Middle frontal gyrus (tissue), 1 donor: ENCODE data around the gene CROCC2.

Experiments used
- DNase-seq: peaks from one replicate; pipeline ENCODE4 v3.0.0-alpha.2; 2015; ENCODE audit warnings: low spot score; ENCODE audit errors: extremely low spot score

CROCC2 gene

DNA sequence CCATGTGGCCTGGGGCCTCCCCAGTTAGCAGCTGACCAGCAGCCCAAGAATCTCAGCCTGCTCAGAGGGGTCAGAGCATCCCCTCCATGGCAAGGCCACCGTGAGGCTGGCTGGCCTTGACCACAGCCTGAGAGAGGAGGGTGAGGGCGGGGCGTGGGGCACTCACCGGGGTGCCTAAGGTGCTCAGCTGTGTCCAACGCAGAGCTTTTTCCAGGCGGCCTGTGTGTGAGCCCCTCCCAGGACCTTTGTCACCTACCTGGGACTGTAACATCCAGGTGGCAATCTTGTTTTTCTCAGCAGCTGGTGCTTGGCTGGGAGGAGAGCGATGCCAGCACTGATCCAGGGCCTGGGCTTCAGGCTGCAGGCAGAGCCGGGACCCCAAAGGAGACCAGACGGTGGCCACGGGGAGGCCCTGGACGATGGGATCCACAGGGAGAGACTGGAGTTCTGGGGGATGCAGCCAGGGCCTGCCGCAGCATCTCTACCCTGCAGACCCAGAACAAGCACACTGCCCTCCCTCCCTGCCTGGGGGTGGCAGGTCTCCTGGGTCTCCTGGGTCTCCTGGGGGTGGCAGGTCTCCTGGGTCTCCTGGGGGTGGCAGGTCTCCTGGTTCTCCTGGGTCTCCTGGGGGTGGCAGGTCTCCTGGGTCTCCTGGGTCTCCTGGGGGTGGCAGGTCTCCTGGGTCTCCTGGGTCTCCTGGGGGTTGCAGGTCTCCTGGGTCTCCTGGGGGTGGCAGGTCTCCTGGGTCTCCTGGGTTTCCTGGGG is 104.6 kb downstream of the CROCC2 start:
- DNase-seq, result no peak

DNA sequence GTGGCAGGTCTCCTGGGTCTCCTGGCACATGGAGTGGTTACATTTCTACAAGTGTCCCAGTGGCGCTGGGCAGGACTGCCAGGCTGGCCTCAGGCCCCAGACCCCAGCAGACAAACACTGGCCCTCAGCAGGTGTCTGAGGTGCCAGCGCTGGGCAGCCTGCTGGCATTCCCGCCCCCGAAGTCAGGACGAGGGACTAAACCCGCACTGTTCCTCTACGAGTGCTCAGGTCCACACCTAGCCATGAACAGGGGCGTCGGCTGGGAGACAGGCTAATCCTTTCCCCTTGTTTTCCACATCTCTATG is 105.1 kb downstream of the CROCC2 start:
- DNase-seq, result no peak

DNA sequence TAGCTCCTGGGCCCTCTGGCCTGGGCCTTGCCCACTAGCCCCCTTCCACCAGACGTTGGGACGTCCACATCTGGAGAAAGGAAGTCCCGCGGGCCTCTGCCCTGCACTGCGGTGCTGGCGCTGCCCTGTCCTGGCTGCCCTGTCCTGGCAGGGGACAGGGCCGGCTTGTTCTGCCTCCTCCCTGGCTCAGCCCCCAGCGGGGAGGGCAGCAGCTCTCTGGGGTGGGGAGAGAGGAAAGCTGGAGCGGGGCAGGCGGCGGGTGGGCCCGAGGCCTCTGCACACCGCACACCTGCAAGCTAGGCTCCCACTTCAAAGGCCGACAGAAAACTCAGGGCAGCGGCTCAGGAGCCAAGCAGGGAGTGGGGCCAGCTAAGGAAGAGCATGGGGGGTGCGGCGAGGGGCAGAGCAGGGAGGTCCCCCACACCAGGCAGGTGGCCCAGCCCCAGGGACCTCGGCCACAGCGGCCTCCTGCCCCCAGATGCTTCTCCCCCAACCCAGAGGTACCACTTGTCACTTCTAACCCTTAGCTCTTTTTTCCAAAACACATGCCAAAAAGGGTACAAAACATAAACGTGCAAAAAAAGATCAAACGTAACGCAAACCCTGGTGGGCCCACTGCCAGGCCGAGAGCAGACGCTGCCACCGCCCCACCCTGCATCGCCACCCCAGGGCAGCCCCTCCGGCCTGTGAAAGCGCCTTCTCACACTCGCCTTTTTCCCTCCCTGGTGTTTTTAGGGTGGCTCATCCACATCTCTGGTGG is 105.8 kb downstream of the CROCC2 start:
- no peak for DNase-seq

DNA sequence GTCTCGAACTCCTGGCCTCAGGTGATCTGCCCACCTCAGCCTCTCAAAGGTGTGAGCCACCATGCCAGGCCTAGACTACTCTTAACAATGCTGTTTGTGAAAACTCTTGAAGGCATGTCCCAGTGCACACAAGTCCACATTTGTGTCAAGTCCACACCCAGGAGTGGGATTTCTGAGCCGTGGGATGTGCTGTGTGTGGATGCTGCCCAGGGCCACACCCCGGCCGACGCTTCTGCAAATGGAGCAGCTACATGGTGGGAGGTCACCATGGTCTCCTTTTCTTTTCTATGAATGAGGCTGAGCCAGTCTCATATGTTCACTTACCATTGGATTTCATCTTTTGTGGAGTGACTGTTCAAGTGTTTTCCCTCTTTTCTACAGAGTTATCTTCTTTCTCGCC is 108.1 kb downstream of the CROCC2 start:
- no peak for DNase-seq

DNA sequence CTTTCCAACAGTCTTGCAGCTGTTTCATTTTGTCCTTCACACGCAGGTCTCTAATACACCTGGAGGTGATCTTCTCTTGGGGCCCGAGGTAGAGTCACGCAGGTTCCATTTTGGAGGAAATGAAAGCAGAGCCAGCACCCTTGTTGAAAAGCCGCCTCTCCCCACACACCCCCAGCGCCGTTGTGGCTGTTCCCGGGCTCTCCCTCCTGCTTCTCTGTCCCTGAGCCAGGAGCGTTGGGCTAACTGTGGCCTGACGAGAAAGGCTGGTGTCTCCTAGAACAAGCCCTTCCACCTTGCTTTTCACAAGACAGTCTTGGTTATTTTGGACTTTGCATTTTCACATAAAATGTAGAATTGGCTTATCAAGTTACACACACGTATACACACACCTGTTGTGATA is 108.6 kb downstream of the CROCC2 start:
- no peak for DNase-seq

DNA sequence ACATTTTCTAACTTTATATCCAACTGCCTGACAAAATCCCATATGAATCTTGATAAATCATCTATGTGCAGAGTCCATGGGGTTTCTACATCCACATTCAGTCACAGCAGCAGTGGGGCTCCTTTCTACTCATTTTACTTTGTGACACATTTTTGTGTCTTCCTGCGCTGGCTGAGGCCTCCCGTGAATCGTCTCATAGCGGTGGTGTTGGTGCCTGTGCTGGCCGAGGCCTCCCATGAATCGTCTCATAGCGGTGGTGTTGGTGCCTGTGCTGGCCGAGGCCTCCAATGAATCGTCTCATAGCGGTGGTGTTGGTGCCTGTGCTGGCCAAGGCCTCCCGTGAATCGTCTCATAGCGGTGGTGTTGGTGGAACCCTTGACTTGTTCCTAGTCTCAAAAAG is 109.3 kb downstream of the CROCC2 start:
- DNase-seq, result no peak

DNA sequence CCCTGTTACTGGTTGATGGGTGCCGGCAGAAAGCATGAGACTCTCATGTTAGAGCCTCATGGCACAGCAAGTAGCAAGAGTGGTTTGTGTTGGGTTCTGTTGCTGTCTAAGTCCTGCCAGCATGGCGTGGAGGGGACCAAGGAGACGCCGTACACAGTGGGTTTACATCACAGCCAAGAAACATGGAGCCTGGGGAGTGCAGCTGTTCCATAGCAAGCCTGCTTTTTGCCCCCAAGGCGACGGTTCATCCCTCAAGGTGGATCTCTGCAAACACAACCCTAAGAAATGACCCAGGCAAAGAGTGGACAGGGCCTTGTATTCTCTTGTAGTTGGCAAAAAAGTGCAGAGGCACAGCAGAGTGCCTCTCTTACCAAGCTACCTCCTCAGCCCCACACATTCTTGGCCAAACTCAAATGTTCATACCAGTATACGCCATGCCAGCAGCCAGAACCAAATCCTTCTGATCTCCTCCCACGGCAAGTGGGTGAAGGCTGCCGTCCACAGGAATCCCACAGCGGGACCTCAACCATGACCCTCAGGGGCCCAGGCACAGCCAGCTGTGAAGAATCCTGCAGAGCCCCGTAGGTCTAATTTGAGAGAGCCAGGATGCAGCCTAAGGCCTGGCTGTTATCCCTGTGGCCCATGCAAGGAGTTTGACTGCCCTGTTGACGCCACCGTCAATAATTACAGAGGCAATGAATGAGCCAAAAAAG is 111.2 kb downstream of the CROCC2 start:
- DNase-seq, result no peak

DNA sequence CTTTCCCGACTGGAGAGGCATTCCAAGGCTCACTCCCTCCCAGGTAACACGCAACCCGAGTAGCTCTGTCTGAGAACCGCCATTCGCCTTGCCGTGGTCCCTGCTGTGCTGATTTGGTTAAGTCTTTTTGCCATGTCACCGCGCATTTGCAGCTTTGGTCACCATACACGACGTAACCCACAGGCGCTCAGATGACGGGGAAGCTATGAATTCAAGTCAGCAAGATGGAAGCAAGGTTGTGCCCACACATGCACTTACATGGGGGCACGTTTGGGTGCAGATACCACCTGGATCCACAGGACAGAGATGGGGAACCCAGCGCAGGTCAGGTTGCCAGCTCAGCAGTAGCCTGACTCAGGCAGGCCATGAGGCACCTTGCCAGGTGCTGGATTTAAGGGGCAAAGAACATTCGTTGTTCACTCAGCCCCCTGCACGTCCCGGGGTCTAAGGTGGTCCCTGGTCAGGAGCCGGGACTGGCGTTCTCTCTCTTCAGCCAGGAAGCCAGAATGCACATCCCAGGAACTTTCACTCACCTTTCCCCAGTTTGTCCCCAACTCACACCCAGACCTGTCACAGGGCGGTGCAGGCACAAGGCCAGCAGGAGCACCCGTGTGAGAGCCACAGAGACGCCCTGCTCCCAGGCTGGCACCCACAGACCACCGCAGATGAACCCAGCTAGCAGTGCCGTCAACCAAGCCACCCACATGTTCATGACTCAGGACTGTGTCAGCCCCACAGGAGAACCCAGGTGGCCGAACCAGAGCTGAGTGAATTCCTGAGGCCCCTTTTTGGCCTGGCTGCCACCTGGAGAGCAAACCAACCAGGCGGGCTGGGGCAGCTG is 112.1 kb downstream of the CROCC2 start:
- DNase-seq, result no peak

DNA sequence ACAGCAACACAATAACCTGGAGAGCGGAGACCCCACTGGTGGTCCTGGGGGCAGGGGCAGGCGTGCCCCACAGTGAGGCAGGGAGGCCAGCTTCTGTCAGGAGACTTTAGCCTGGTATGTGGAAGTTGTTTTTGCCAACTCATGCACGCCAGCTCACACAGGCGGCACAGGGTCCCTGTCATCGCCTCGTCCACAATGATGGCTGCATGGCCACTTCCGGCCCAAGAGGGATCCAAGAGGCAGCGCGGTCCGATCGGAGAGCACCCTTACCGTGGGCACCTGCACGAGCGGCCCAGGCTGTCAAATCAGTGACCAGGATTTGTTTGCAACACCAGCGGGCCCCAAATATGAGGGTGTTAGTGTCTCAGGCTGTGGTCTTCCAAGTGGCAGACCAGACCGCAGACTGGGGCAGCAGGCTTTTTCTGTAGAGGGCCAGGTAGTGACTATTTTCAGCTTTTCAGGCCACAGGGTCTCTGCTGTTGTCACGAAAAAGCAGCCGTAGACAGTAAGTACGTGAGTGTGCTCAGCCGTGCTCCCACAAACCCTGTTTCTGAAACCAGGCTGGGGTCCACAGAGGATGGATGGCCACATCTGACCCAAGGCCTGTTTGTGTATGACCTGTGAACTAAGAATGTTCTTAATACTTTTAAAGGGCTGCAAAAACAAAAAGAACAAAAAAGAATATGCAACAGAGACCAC is 113.5 kb downstream of the CROCC2 start:
- DNase-seq, result no peak

DNA sequence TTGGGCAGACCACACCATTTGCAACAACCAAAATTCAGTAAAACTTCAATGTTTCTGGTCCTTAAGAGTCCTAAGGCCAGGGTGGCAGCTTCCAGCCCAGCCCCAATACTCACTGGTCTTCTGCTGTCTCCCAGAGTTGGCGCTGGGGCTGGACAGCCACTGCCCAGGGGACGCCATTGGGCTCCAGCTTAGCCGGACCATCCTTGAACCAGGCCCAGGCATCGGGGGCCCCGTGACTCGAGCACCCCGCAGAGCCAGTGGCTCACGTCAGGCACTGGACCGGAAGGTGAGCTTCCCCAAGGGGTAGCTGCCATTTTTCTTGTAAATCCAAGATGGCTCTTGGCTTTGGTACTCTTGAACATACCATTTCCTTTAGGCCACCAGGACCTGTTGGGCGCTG is 114.1 kb downstream of the CROCC2 start:
- no peak for DNase-seq

DNA sequence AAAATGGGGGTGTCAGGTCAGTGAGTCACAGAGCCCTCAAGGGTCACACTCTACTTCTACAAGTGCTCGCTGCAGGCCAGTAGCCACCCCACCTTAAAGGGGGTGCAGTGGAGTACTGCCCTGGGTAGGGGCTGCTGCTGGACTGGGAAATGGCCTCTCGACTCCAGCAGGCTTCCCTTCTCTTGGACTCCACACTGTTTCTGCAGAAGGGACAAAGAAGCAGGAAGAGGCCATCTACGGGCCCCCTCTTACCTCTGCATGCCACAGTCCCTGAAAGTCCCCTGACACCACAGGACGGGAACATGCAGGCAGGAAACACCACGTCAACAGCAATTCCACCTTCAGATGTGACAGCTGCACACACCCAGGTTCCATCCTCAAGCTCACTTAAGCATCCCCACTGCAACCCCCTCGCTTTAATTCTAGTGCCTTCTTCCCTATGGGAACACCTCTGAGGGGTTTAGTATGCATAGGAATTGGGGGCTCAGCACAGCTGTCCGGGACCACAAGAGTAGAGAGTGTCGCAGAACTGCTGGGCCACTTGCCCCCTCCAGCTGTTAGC is 114.6 kb downstream of the CROCC2 start:
- DNase-seq, result no peak

DNA sequence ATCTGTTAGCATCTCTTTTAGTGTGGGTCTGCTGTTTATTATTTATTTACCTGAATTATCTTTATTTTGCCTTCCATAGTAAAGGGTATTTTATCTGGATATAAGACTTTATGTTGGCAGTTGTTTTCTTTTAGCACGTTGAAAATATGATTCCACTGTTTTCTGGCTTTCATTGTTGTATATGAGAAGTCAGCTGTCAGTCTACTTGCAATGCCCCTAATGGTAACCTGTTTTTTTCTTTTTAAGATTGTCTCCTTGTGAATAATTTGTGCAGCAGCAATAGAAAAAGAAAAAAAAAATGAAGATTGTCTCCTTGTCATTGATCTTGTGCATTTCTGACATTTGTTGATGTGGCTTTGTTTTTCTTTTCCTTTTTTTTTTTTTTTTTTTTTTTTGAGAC is 119.5 kb downstream of the CROCC2 start:
- DNase-seq, result no peak

DNA sequence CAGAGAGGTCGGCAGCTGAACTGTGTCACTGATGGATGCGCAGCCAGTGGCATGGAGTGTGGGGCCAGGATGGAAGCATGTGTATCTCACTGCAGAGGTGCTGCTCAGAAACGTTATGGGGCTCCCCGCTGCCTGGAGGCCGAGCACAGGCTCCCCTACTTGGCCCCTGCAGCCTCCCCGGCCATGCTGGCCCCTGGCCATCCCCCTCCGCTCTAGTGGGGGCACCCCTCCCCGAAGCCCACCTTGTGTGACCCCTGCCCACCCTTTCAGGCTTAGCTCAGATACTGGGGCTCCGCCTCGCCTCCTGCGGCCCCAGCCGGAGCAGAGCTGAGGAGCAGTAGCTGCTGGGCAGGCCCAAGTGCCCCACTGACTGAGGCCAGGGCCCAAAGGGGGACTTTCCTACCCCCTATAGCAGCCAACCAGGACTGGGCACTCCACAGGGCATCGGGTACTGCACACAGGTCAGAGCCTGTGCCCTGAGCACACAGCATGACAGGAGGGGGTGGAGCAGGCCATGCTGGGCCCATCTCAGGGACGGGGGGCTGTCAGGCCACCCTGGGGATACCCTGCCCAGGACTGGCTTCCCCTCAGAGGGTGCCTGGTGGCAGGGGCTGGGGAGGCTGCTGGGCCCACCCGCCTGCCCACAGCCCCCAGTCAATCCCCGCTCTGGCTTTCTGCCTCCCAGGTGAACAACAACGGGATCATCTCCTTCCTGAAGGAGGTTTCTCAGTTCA is 123.6 kb downstream of the CROCC2 start:
- no peak for DNase-seq

DNA sequence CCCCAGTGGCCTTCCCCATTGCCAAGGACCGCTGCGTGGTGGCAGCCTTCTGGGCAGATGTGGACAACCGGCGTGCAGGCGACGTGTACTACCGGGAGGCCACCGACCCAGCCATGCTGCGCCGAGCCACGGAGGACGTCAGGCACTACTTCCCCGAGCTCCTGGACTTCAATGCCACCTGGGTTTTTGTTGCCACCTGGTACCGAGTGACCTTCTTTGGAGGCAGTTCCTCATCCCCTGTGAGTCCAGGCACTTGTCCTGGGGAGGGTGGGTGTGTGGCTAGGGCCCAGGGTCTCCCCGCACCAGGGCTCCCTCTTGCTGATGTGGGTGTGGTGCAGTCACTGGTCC is 124.2 kb downstream of the CROCC2 start:
- DNase-seq, result no peak

DNA sequence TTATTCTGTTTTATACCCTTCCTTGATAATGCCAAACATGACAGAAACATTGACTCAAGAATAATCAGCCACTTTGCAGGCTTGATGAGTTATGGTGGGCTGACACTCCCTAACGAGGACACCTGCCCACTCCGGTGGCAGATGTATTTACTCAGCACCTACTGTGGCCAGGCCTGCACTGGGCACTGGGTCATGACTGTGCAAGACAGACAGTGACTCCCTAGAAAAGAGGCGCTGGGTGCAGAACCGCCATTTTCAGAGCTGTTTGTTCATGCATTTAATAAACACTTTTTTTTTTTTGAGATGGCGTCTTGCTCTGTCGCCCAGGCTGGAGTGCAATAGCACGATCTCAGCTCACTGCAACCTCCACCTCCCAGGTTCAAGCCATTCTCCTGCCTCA is 124.7 kb downstream of the CROCC2 start:
- no peak for DNase-seq

DNA sequence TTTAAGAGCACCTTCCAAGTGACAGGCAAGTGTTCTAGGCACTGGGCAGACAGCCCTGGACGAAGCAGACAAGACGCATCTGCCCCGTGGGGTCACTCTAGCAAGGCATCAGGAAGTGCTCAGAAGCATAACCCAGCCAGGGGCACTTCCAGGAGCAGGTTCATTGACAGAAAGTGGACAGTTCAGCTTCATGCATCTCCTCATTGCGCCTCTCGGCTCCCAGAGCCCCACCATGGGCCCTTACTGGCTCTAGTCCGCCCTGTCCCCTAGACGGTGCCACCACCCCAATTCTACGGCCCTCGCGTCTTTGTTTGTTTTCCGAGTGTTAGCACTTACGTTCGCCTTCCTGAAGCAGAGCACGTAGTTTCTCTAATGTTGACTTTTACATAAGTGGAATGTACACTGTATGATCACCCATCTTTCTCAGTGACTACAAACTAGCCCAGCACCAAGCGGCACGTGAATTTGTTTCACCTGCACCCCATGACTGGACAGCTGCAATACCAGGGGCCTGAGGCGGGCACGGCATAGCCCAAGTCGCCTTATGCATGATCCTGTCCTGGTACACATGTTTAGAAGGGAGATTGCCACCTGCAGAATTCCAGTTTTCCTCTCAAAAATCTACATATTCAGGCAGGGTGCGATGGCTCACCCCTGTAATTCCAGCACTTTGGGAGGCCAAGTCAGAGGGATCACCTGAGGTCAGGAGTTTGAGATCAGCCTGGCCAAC is 125.5 kb downstream of the CROCC2 start:
- DNase-seq, result no peak

DNA sequence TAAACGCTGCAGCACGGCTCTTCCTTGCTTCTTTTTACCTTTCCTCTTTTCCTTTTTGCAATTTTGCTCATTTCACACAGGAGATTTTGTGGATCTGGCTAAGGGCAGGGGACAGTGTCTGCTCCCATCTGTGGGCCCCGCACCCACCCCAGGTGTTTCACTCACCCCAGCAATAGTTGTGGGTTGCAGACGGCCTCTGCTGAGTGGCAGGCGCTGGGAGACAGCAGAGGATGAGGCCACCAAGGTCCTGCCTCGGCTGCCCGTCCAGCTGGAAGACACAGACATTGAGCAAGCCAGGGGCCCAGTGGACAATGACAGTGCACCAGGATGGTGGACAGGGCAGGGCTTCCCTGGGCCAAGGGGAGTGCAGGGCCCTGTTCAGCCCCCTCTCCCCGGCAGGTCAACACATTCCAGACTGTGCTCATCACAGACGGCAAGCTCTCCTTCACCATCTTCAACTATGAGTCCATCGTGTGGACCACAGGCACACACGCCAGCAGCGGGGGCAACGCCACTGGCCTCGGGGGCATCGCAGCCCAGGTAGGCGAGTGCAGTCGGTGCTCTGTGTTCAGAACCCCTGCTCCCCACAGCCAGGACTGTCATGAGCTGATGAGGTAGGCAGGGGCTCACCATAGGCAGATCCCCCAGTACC is 127.3 kb downstream of the CROCC2 start:
- DNase-seq, result no peak

DNA sequence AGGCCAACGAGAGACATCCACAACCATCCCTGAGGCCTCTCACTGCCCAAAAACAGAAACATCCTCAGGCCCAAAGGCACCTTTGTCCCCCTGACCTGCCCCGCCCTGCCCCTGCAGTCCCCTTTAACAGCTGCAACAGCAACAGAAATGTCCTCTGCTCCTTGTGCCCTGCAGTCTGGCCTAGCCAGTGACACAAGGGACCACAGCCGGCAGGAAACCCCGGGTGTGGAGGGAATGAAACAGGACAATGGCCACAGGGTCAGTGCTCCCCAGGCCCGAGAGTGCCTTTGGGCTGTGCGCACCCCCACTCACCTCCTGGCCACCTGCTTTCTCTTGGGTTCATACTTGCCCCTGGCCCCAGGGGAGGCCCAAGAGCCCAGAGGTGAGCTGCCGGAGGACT is 127.9 kb downstream of the CROCC2 start:
- DNase-seq, result no peak
